C4-2B (cell line): ENCODE results near the gene IGFBPL1.

Experiments used
- CTCF ChIP-seq: fragments of 450-650 bp; conservative IDR thresholded peaks from 2 replicates; pipeline ENCODE4 v1.5.1; 2017; ENCODE audit warnings: mild to moderate bottlenecking
- ZFX ChIP-seq: fragments of 450-650 bp; IDR thresholded peaks from 2 replicates; pipeline ENCODE4 v1.6.1; 2017

- TF ChIP-seq CTCF (no peak), ZFX (no peak)
Observed at GRCh38 chr9:38467404-38467803, 43.1 kb upstream of the IGFBPL1 start.
